Calu3 (cell line): Measurements from ENCODE around the gene CD274. TPM values are rescaled to one million over a fixed set of nuclear protein-coding genes. Genes with fewer than 3 reads are reported as not detected.

ENCODE experiments used
- BruUV-seq: library from RNA; stranded (reverse); fragments of 400-500 nt; replicated peaks from 2 replicates; lab custom pipeline; 2021; lab: Mats Ljungman, UMichigan
- CTCF ChIA-PET: fragments of 300-600 bp; sonication (Branson Sonifier 250); formaldehyde crosslinking; loops from one replicate; lab custom pipeline; 2022; ENCODE audit warnings: antibody characterized with exemption; lab: Charles Lee
- DNase-seq: peaks from one replicate; pipeline ENCODE4 v3.0.0; 2022
- H3K27ac Mint-ChIP-seq: one replicate; pipeline ENCODE4 v1.8.0; 2022; ENCODE audit warnings: mixed read lengths; ENCODE audit not compliant: unreplicated experiment
- H3K27me3 Mint-ChIP-seq: one replicate; pipeline ENCODE4 v1.8.0; 2022; ENCODE audit warnings: mixed read lengths; ENCODE audit not compliant: unreplicated experiment
- H3K36me3 Mint-ChIP-seq: one replicate; pipeline ENCODE4 v1.8.0; 2022; ENCODE audit warnings: mild to moderate bottlenecking, moderate library complexity, mixed read lengths; ENCODE audit not compliant: insufficient read depth, unreplicated experiment
- H3K4me1 Mint-ChIP-seq: one replicate; pipeline ENCODE4 v1.8.0; 2022; ENCODE audit warnings: mild to moderate bottlenecking, low read depth, mixed read lengths; ENCODE audit not compliant: unreplicated experiment
- H3K4me3 Mint-ChIP-seq: one replicate; pipeline ENCODE4 v1.8.0; 2022; ENCODE audit warnings: mild to moderate bottlenecking, low read depth, moderate library complexity, mixed read lengths; ENCODE audit not compliant: unreplicated experiment
- H3K9me3 Mint-ChIP-seq: one replicate; pipeline ENCODE4 v1.8.0; 2022; ENCODE audit warnings: low read depth, mixed read lengths; ENCODE audit not compliant: unreplicated experiment
- CTCF ChIP-seq: fragments of 200-600 bp; IDR thresholded peaks from one replicate; pipeline ENCODE4 v1.8.0; 2022; ENCODE audit warnings: antibody characterized with exemption; ENCODE audit not compliant: unreplicated experiment
- intact Hi-C: fragments of 100-400 bp; cut with micrococcal nuclease; formaldehyde crosslinking; loops from one replicate; pipeline ENCODE4 v1.10.0; 2022; ENCODE audit not compliant: unreplicated experiment
- total RNA-seq: library from RNA; stranded (reverse); gene quantifications from 2 replicates; pipeline ENCODE4 v1.2.3, GENCODE V29; 2022

CD274 gene
- total RNA-seq, 1 experiment from 2014 or later, result 1.9 TPM

GRCh38 chr9:5513966-5514616, 63.7 kb downstream of the CD274 start:
- BruUV-seq, result no TSS peak
- Mint-ChIP-seq H3K4me3 (no peak overlapping the region), H3K9me3 (no peaks in the 10 kb centered on the region), H3K27me3 (no peaks in the 10 kb centered on the region), H3K4me1 (peaks cover 14% of the 10 kb centered on the region), H3K36me3 (no peaks in the 10 kb centered on the region), H3K27ac (no peak overlapping the region)
- TF ChIP-seq CTCF, result no peak
- intact Hi-C loops, result no loop called here
- CTCF ChIA-PET, result interaction anchor here (0.7 kb wide), 1 partner anchor 1113 kb away, joined by 4 read pairs; no protein-coding TSS in a partner anchor
- DNase-seq, result no peak

GRCh38 chr9:5514617-5515260, 64.4 kb downstream of the CD274 start:
- intact Hi-C loops, result no loop called here
- Mint-ChIP-seq H3K27me3 (no peaks in the 10 kb centered on the region), H3K36me3 (no peaks in the 10 kb centered on the region), H3K4me1 (peaks cover 7% of the 10 kb centered on the region), H3K4me3 (no peak overlapping the region), H3K9me3 (no peaks in the 10 kb centered on the region), H3K27ac (no peak overlapping the region)
- BruUV-seq, result no TSS peak
- CTCF ChIA-PET, result interaction anchor here (0.7 kb wide), 1 partner anchor 1113 kb away, joined by 4 read pairs; no protein-coding TSS in a partner anchor
- no peak for TF ChIP-seq CTCF
- no peak for DNase-seq

GRCh38 chr9:5515261-5515650, 64.9 kb downstream of the CD274 start:
- no peak overlapping the region for H3K27ac Mint-ChIP-seq
- H3K4me1 Mint-ChIP-seq, result peaks cover 2% of the 10 kb centered on the region
- intact Hi-C loops, result no loop called here

More at GRCh38 chr9:5515261-5515650, 64.9 kb downstream of the CD274 start:
- CTCF ChIA-PET, result no interaction called here
- Mint-ChIP-seq H3K27me3 (no peaks in the 10 kb centered on the region), H3K36me3 (no peaks in the 10 kb centered on the region), H3K4me3 (no peak overlapping the region), H3K9me3 (no peaks in the 10 kb centered on the region)
- TF ChIP-seq CTCF, result no peak
- no peak for DNase-seq
- BruUV-seq, result no TSS peak
